Gastroesophageal sphincter (tissue), 3 donors: ENCODE data around the gene FERMT3.
A peak's percentile ranks its signal among the peaks of the same experiment; 100 is the strongest.

Experiments used
- EP300 ChIP-seq: sonication (generic); formaldehyde crosslinking; IDR thresholded peaks from one replicate; pipeline ENCODE4 v1.6.1; 2017; ENCODE audit warnings: antibody characterized with exemption, mild to moderate bottlenecking
- POLR2A ChIP-seq, 2 donors: fragments of 450-650 bp; IDR thresholded peaks; one replicate each; pipeline ENCODE4 v1.6.1; 2017; ENCODE audit warnings: antibody characterized with exemption in 2 of 2, mild to moderate bottlenecking in 2 of 2, moderate library complexity in 1 of 2
- POLR2AphosphoS5 ChIP-seq: sonication (generic); formaldehyde crosslinking; IDR thresholded peaks from one replicate; pipeline ENCODE4 v1.6.1; 2017; ENCODE audit warnings: antibody characterized with exemption
- TF ChIP-seq, protein P1 (sequence below), 4 experiments: fragments of 200-600 bp in 2 of 4; fragments of 450-650 bp in 2 of 4; sonication (generic) in 1 of 4; IDR thresholded peaks; one replicate each; pipeline ENCODE4 v1.5.1; 2017 to 2019; ENCODE audit warnings: antibody characterized with exemption in 4 of 4, mild to moderate bottlenecking in 2 of 4, moderate library complexity in 2 of 4

DNA sequence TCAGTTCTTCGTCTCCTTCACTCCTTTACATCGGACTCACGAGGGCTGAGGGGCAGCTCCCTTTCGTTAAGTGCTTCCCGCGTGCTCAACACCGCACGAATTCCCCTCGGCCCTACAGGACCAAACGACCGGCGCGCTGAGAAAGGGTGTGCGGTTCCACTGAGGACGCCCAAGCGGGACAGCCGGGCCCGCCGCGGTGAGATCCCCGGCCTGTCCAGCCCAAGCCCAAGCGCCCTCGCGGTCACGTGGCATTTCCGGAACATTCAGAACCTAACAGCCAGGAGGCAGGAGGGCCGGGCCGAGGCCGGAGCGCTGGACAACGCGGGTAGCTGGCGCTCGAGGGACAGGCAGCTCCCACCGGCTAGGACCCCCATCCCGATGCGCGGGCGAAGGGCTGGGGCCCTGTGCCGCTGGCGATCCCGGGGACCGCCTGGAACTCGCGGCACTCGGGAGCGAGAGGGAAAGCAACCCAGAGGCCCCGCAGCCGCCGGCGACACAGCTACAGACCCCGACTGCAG, 21.3 kb upstream of the FERMT3 start:
- TF ChIP-seq, protein P1, sequence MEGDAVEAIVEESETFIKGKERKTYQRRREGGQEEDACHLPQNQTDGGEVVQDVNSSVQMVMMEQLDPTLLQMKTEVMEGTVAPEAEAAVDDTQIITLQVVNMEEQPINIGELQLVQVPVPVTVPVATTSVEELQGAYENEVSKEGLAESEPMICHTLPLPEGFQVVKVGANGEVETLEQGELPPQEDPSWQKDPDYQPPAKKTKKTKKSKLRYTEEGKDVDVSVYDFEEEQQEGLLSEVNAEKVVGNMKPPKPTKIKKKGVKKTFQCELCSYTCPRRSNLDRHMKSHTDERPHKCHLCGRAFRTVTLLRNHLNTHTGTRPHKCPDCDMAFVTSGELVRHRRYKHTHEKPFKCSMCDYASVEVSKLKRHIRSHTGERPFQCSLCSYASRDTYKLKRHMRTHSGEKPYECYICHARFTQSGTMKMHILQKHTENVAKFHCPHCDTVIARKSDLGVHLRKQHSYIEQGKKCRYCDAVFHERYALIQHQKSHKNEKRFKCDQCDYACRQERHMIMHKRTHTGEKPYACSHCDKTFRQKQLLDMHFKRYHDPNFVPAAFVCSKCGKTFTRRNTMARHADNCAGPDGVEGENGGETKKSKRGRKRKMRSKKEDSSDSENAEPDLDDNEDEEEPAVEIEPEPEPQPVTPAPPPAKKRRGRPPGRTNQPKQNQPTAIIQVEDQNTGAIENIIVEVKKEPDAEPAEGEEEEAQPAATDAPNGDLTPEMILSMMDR (IDR thresholded peaks at IDR 0.05), result peak in 3 of 4 experiments; percentile 62 to 74 (median 62)
- TF ChIP-seq POLR2AphosphoS5, result peak; percentile 96
- peak; percentile 98 for TF ChIP-seq POLR2A (IDR thresholded peaks at IDR 0.05)
- TF ChIP-seq EP300, result no peak
